NCI-H226 (cell line): ENCODE results near the gene PPP4C.

Experiments
- DNase-seq: peaks from one replicate; pipeline ENCODE4 v3.0.0-alpha.2; 2015

PPP4C gene

DNA sequence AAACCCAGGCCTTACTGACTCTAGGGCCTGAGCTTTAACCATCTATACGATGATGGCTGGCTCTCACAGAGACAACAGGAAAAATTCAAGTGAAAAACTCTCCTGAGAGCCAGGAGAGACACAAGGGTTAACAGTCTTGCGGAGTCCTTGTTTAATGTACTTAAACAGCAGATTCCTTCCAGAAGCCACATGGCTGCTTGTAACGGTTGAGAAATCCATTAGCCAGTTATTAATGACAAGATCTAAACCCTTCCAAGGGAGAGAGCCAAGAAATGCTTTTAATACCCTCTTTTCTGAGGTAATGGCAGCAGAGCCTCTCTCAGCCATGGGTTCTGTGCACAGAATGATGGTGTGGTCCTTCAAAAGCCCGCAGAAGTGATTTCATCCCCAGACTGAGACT, 15.4 kb upstream of the PPP4C start:
- DNase-seq: no peak

DNA sequence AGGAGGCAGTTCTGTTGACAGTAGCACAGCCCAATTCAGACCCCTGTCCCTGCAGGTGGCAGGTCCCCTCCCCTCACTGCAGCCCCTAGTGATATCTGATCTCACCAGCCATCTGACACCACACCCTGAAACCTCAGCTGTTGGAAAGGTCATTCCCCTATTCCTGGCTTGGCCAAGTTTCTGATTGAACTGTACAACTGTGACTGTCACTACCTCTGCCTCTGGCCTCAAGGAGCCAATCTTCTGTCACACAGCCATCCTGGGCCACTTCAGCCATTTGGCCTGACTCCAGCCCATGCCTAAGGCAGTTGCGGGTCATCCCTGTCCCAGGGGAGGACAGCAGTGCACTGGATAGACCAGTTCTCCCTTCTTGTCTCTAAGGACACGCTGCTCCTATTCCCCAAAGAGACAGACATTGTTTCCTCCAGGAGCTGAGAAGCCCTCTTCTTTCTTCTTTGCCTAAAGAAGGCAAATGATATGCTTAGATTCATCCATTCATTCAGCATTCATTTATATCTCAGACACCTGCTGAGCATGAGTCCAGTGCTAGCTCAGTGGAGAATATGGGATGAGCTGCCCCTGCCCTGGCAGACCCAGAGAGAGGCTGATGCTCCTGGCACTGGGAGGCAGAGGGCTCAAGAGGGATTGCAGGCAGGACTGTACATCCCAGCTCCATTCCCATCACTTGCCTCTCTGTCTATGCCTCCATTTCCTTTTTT, 14.8 kb upstream of the PPP4C start:
- DNase-seq: no peak

- no peak for DNase-seq
Measured at GRCh38 chr16:30063278-30063892, 12.4 kb upstream of the PPP4C start.

DNA sequence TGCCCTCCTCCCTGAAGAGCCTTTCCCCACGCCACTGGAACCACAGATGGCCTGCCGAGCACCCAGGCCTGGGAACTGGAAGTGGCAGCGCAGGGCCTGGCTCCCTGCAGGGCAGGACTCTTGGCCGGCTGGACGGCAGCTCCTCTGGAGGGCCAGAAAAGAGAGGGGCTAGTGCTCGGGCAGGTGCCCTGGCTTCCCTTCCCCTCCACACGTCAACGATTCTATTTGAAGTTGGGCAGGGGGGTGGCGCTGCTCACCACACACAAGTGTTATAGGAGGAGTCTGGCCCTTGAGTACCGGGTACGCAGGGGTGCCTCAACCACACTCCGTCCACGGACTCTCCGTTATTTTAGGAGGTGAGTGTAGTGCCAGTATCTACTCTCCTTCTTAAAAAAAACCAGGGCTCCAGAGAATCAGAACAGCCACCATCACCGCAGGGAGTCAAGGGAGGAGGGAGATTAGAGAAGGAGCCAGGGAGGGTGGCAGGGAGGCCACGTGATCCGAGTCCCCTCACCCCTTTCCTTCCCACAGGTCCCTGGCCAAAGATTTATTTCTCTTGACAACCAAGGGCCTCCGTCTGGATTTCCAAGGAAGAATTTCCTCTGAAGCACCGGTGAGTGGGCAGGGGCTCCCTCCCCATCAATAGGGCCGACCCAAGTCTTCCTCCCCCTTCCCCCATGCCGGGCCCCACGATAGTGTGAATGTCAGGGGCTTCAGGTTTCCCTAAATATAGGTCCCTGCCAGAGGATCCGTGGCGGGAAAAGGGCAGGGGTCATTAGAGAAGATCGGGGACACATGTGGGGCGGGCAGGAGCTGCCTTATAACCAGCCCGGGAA, 11.7 kb upstream of the PPP4C start:
- no peak for DNase-seq

- DNase-seq: no peak
Measured at GRCh38 chr16:30064729-30065101, 11.1 kb upstream of the PPP4C start.

GRCh38 chr16:30065102-30065942, 10.5 kb upstream of the PPP4C start, which contains the start of gene ALDOA:
Gene ALDOA, plus strand, starts transcription at chr16:30065760. Its CDS starts 1,138 bp downstream, at chr16:30066898.
- peak; percentile 98 for DNase-seq

DNA sequence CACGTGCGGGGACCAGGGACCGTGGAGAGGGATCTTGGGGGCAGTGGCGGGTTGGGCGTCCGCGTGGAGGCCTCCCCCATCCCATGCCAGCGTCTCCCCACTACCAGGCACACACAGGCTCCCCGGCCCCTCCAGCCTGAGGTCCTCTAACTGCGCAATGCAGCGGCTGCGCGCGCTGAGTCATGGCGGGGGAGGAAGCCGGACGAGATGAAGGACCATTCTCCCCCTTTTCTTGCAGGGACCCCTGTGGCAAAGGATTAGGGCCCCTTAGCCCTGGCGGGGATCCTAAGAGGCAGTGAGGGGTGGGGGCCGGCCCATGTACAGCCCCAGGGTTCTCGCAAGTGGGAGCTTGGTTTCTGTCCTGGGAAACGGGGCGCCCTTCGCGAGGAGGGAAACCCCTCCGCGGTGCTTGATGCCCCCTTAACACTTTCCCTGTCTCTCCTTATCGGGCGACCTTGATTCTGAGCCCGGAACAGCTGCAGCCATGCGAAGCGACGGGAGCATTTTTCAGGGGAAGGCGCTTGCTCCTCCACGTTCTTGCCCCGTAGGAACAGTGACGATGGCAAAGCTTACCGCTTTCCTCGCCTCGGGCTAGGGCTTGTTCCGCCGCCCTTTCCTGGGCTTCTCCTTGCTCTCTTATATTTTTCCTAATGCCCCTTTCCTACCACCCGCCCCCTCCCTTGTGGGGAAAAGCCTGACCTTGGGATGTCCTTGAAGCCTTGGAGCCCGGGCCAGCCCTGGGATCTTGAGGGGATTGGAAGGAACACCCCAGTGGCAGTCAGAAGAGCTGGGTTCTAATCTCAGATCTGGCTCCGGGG, 9.6 kb upstream of the PPP4C start:
- DNase-seq: peak; percentile 76

GRCh38 chr16:30066761-30067583, 8.8 kb upstream of the PPP4C start:
- DNase-seq: no peak

GRCh38 chr16:30067584-30067916, 8.2 kb upstream of the PPP4C start:
- DNase-seq: no peak

DNA sequence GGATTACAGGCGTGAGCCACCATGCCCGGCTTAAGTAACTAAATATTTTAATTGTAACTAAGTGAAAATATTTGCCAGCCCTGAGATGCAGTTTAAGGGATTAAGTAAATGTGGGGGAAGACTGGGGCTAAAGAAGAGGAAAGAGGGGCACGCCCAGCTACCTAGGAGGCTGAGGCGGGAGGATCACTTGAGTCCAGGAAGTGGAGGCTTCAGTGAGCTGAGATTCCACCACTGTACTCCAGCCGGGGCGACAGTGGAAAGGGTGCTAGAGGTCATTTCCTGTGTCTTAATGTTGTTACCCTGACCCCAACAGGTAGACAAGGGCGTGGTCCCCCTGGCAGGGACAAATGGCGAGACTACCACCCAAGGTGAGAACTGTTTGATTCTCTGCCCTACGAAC, 7.5 kb upstream of the PPP4C start:
- DNase-seq: no peak

DNA sequence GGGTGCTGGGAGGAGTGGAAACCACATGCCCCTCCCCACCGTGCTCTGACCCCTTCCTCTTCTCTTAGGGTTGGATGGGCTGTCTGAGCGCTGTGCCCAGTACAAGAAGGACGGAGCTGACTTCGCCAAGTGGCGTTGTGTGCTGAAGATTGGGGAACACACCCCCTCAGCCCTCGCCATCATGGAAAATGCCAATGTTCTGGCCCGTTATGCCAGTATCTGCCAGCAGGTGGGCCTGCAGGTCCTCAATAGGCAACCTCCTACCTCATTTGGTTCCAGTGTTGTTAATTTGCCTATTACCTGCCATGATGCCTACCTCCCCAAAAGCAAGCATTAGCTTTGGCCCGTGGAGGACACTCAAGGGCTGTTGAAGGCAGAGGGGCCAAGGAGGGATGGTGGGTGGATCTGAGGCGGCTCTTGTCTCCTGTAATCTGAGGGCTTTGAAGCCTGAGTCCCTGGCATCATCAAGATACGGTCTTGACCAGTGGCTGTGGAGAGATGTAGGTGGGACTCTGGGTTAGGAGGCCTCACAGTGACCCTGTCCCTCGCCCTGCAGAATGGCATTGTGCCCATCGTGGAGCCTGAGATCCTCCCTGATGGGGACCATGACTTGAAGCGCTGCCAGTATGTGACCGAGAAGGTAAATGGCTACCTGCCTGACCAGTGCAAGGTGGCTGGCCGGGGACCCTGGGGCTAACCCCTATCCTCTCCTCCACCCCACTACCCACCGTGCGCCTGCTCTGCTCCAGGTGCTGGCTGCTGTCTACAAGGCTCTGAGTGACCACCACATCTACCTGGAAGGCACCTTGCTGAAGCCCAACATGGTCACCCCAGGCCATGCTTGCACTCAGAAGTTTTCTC, 6.8 kb upstream of the PPP4C start:
- peak; percentile 35 for DNase-seq

DNA sequence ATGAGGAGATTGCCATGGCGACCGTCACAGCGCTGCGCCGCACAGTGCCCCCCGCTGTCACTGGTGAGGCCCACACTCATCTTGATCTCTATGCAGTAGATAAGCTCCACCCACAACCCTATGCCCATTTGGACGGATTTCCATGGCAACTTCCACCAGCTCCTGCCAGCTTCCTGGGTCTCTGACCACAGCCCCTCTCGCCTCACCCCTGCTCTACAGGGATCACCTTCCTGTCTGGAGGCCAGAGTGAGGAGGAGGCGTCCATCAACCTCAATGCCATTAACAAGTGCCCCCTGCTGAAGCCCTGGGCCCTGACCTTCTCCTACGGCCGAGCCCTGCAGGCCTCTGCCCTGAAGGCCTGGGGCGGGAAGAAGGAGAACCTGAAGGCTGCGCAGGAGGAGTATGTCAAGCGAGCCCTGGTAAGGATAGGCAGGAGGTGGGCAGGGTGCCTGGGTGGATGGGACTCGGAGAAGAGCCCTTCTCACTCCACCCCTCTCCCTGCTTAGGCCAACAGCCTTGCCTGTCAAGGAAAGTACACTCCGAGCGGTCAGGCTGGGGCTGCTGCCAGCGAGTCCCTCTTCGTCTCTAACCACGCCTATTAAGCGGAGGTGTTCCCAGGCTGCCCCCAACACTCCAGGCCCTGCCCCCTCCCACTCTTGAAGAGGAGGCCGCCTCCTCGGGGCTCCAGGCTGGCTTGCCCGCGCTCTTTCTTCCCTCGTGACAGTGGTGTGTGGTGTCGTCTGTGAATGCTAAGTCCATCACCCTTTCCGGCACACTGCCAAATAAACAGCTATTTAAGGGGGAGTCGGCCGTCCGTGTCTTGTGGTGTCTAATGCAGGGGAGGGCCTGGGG, 6.0 kb upstream of the PPP4C start:
- no peak for DNase-seq

DNA sequence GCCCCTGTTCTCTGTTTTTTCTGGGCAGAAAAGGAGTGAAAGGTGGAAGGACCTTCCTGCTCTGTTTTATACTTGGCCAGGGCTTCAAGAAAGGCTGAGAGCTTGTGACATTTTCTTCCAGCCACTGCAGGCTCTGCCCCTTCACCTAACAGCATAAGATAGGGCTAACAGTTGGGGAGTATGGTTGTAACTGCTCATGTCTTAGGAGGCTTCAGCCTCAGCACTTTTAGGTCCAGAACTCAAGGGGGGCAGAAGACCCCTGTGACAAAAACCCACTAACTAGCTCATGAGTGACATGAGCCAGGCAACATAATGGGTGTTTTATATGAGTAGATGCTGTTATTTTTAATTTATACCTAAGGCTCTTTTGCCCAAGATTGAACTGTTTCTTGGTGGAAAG, 5.3 kb upstream of the PPP4C start:
- no peak for DNase-seq

GRCh38 chr16:30076276-30076791, 540 bp downstream of the PPP4C start:
- DNase-seq: no peak

DNA sequence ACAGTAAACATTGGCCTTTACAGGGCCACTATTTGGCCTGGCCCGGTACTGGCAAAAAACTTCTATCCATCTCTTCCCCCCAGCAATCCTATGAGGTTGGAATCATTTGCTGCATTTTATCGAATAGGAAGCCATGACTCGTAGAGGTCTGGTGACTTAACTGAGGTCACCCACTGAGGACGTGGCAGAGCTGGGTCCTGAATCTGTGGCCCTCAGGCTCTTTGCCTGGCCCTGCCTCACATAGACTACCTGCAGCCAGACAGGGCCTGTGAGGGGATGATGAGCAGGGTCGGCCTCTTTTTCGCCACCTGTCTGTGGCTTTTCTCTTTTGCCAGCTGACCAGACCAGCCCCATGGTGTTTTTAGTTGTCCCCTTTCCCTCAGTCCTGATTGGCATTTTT, 1.9 kb downstream of the PPP4C start:
- DNase-seq: no peak

GRCh38 chr16:30078744-30079143, 3.0 kb downstream of the PPP4C start:
- DNase-seq: no peak

DNA sequence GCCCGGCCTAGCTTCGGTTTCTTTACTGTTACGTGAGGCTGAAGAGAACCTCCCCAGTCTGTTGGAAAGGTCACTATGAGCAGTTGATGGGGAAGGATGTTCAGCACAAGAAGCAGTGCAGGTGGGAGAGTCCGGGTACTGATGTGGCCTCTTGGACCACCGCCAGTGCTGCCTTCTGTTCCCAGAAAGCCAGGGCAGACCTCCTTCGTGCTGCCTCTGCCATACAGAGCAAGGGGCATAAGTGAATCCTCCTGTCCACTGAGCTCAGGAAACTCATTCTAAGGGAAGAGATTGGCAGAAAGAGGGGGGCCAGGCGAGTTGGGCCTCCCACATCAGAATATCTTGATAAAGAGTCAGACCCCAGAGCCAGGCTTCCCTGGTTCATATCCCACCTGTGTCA, 3.7 kb downstream of the PPP4C start:
- no peak for DNase-seq

DNA sequence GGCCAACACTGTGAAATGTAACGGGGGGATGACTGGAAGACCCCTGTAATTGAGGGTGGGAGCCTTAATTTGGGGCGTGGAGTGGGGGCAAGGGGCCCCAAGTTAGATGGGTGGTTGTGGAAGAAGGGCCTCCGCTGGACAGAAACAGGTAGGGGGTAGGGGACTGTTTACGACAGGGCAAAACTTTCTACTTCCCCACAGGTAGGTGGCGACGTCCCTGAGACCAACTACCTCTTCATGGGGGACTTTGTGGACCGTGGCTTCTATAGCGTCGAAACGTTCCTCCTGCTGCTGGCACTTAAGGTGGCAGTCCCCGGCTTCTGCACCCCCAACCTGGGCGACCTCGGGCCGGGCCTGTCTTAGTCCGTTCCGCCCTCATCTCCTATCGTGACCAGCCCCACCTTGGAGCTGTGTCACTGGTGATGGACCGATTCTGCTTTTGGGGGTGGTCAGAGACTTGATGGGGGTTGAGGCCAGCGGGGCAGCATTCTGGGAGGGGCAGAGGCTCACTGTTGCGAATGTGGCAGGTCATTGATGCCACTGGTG, 6.8 kb downstream of the PPP4C start:
- DNase-seq: no peak
